Bronchial epithelial cell (primary cell): ENCODE results near the gene SMIM5. TPM values are rescaled to one million over a fixed set of nuclear protein-coding genes. Genes with fewer than 3 reads are reported as not detected.
"Not testable (repeated sequence)": the region's sequence is repeated elsewhere in the genome, so short reads cannot be mapped to it uniquely, and the experiment has no call there.

Source experiments
- DNase-seq: peaks from one replicate; pipeline ENCODE4 v3.0.0-alpha.2; 2010; ENCODE audit warnings: low read depth
- FAIRE-seq: peaks from 2 replicates; lab custom pipeline; 2011; peaks lifted over from hg19 to GRCh38; lab: Jason Lieb, UNC
- H3K27me3 ChIP-seq: 2 replicates; pipeline ENCODE4 v1.5.1; 2011; ENCODE audit warnings: low read length; ENCODE audit not compliant: control insufficient read depth, insufficient read depth
- H3K36me3 ChIP-seq: 2 replicates; pipeline ENCODE4 v1.5.1; 2011; ENCODE audit warnings: low read length; ENCODE audit not compliant: control insufficient read depth, insufficient read depth
- H3K4me3 ChIP-seq: 2 replicates; pipeline ENCODE4 v1.5.1; 2011; ENCODE audit warnings: mild to moderate bottlenecking, low read depth, low read length, control low read depth
- CTCF ChIP-seq: IDR thresholded peaks from 2 replicates; pipeline ENCODE4 v1.5.1; 2011; ENCODE audit warnings: mild to moderate bottlenecking, moderate library complexity, low read length, control low read depth, inconsistent platforms; ENCODE audit not compliant: insufficient read depth, severe bottlenecking
- total RNA-seq: library from RNA; depleted of rRNA; stranded (reverse); fragments of >200 nt; gene quantifications from 2 replicates; pipeline ENCODE4 v1.2.1, GENCODE V29; 2014

The SMIM5 gene
- total RNA-seq, 1 donor from 2014 or later, result 3.9 TPM

GRCh38 chr17:75634754-75635609 lies 1.7 kb downstream of the SMIM5 start:
- Histone ChIP-seq H3K4me3 (no peak overlapping the region), H3K36me3 (peaks cover 9% of the 10 kb centered on the region), H3K27me3 (no peaks in the 10 kb centered on the region)
- no peak for FAIRE-seq
- TF ChIP-seq CTCF, result no peak
- no peak for DNase-seq

- Histone ChIP-seq H3K36me3 (peaks cover 5% of the 10 kb centered on the region), H3K4me3 (no peak overlapping the region), H3K27me3 (no peaks in the 10 kb centered on the region)
- FAIRE-seq, result no peak
- no peak for DNase-seq
- no peak for TF ChIP-seq CTCF
Observed at GRCh38 chr17:75635610-75636202, 2.5 kb downstream of the SMIM5 start.

GRCh38 chr17:75636381-75637142 lies 3.3 kb downstream of the SMIM5 start:
- DNase-seq, result no peak
- H3K4me3 ChIP-seq, result no peak overlapping the region
- TF ChIP-seq CTCF, result no peak
- FAIRE-seq, result no peak
- H3K36me3 ChIP-seq, result peaks cover 2% of the 10 kb centered on the region
- H3K27me3 ChIP-seq, result no peaks in the 10 kb centered on the region

- Histone ChIP-seq H3K4me3 (no peak overlapping the region), H3K36me3 (peaks cover 1% of the 10 kb centered on the region), H3K27me3 (no peaks in the 10 kb centered on the region)
- no peak for TF ChIP-seq CTCF
- FAIRE-seq, result no peak
- no peak for DNase-seq
Observed at GRCh38 chr17:75637143-75637538, 3.9 kb downstream of the SMIM5 start.

GRCh38 chr17:75637551-75637950 lies 4.3 kb downstream of the SMIM5 start:
- no peaks in the 10 kb centered on the region for H3K27me3 ChIP-seq
- TF ChIP-seq CTCF, result no peak
- no peak for FAIRE-seq

GRCh38 chr17:75638039-75638438 lies 4.8 kb downstream of the SMIM5 start:
- FAIRE-seq, H3K4me3 ChIP-seq, H3K36me3 ChIP-seq, H3K27me3 ChIP-seq, DNase-seq: not testable (repeated sequence)

More at GRCh38 chr17:75637551-75637950, 4.3 kb downstream of the SMIM5 start:
- H3K4me3 ChIP-seq, result no peak overlapping the region
- H3K36me3 ChIP-seq, result peaks cover 1% of the 10 kb centered on the region
- DNase-seq, result no peak
